SK-N-SH treated with all-trans-retinoic acid at 6 μM for 48 hours (cell line): Measurements from ENCODE around the gene ERC1.

Source experiments
- ATAC-seq: fragments of 200-7000 bp; cut with Tn5 transposase; 3 replicates; pipeline ENCODE4 v1.9.1; 2020; ENCODE audit warnings: mild to moderate bottlenecking, moderate library complexity
- BACH2 ChIP-seq: fragments of 250-450 bp; sonication (Bioruptor Pico); IDR thresholded peaks from 2 replicates; pipeline ENCODE4 v1.9.0; 2021; ENCODE audit warnings: mild to moderate bottlenecking, borderline replicate concordance
- CSDC2 ChIP-seq: fragments of 250-450 bp; sonication (Bioruptor Pico); IDR thresholded peaks from 2 replicates; pipeline ENCODE4 v1.5.0; 2020; ENCODE audit warnings: mild to moderate bottlenecking, moderate library complexity
- CSRNP3 ChIP-seq: fragments of 250-450 bp; sonication (Bioruptor Pico); IDR thresholded peaks from 2 replicates; pipeline ENCODE4 v1.5.1; 2021; ENCODE audit warnings: mild to moderate bottlenecking, moderate library complexity
- ESRRG ChIP-seq: fragments of 250-450 bp; sonication (Bioruptor Pico); IDR thresholded peaks from 2 replicates; pipeline ENCODE4 v1.6.1; 2021; ENCODE audit warnings: mild to moderate bottlenecking
- GLIS3 ChIP-seq: fragments of 250-450 bp; sonication (Bioruptor Pico); IDR thresholded peaks from 2 replicates; pipeline ENCODE4 v1.5.0; 2020; ENCODE audit warnings: mild to moderate bottlenecking, moderate library complexity
- ISL1 ChIP-seq: fragments of 250-450 bp; sonication (Bioruptor Pico); IDR thresholded peaks from 2 replicates; pipeline ENCODE4 v2.1.2; 2022; ENCODE audit warnings: mild to moderate bottlenecking, moderate library complexity
- OSR1 ChIP-seq: fragments of 250-450 bp; sonication (Bioruptor Pico); IDR thresholded peaks from 2 replicates; pipeline ENCODE4 v1.8.0; 2022; ENCODE audit warnings: moderate library complexity, mild to moderate bottlenecking, inconsistent platforms
- PATZ1 ChIP-seq: fragments of 250-450 bp; sonication (Bioruptor Pico); IDR thresholded peaks from 2 replicates; pipeline ENCODE4 v1.8.0; 2020; ENCODE audit warnings: mild to moderate bottlenecking, moderate library complexity, borderline replicate concordance
- POU6F1 ChIP-seq: fragments of 250-450 bp; sonication (Bioruptor Pico); IDR thresholded peaks from 2 replicates; pipeline ENCODE4 v1.8.0; 2021; ENCODE audit warnings: low read depth, mild to moderate bottlenecking, moderate library complexity, borderline replicate concordance
- PPARA ChIP-seq: fragments of 250-450 bp; sonication (Bioruptor Pico); IDR thresholded peaks from 2 replicates; pipeline ENCODE4 v1.5.0; 2020; ENCODE audit warnings: mild to moderate bottlenecking, borderline replicate concordance
- RARB ChIP-seq: fragments of 250-450 bp; sonication (Bioruptor Pico); IDR thresholded peaks from 2 replicates; pipeline ENCODE4 v1.8.0; 2021; ENCODE audit warnings: mild to moderate bottlenecking, moderate library complexity
- SNAI2 ChIP-seq: fragments of 250-450 bp; sonication (Bioruptor Pico); IDR thresholded peaks from 2 replicates; pipeline ENCODE4 v1.5.0; 2020; ENCODE audit warnings: mild to moderate bottlenecking, moderate library complexity
- TCF4 ChIP-seq: fragments of 250-450 bp; sonication (Bioruptor Pico); IDR thresholded peaks from 2 replicates; pipeline ENCODE4 v1.8.0; 2021; ENCODE audit warnings: mild to moderate bottlenecking, moderate library complexity, borderline replicate concordance
- TOX ChIP-seq: fragments of 250-450 bp; sonication (Bioruptor Pico); IDR thresholded peaks from 2 replicates; pipeline ENCODE4 v1.8.0; 2021; ENCODE audit warnings: mild to moderate bottlenecking, moderate library complexity, borderline replicate concordance
- TSHZ2 ChIP-seq: fragments of 250-450 bp; sonication (Bioruptor Pico); IDR thresholded peaks from 2 replicates; pipeline ENCODE4 v1.5.0; 2020; ENCODE audit warnings: mild to moderate bottlenecking, moderate library complexity
- ZC3H10 ChIP-seq: fragments of 250-450 bp; sonication (Bioruptor Pico); IDR thresholded peaks from 2 replicates; pipeline ENCODE4 v1.5.1; 2021; ENCODE audit warnings: mild to moderate bottlenecking, moderate library complexity
- ZFP3 ChIP-seq: fragments of 250-450 bp; sonication (Bioruptor Pico); IDR thresholded peaks from 2 replicates; pipeline ENCODE4 v1.5.0; 2020; ENCODE audit warnings: mild to moderate bottlenecking, moderate library complexity
- ZFP30 ChIP-seq: fragments of 450-650 bp; formaldehyde crosslinking; IDR thresholded peaks from 2 replicates; pipeline ENCODE4 v1.5.0; 2022; ENCODE audit warnings: mild to moderate bottlenecking, moderate library complexity
- ZNF70 ChIP-seq: fragments of 450-650 bp; formaldehyde crosslinking; IDR thresholded peaks from 2 replicates; pipeline ENCODE4 v1.5.0; 2020; ENCODE audit warnings: mild to moderate bottlenecking, moderate library complexity

ERC1 gene

GRCh38 chr12:988646-989045 lies 2.4 kb upstream of the ERC1 start (continued):
- no peak for TF ChIP-seq CSRNP3 (CRISPR knock-in tag)
- no peak for TF ChIP-seq ISL1

- no peak for ATAC-seq
- TF ChIP-seq TOX (CRISPR knock-in tag), result no peak
- TF ChIP-seq TSHZ2 (CRISPR knock-in tag), result no peak
- TF ChIP-seq ZFP3 (CRISPR knock-in tag), result no peak
- no peak for TF ChIP-seq PPARA (CRISPR knock-in tag)
- TF ChIP-seq TCF4 (CRISPR knock-in tag), result no peak
- no peak for TF ChIP-seq ZFP30 (CRISPR knock-in tag)
- no peak for TF ChIP-seq SNAI2
- no peak for TF ChIP-seq BACH2 (CRISPR knock-in tag)
- TF ChIP-seq CSRNP3 (CRISPR knock-in tag), result no peak
- TF ChIP-seq POU6F1 (CRISPR knock-in tag), result no peak
- TF ChIP-seq CSDC2 (CRISPR knock-in tag), result no peak
- TF ChIP-seq GLIS3 (CRISPR knock-in tag), result no peak
- TF ChIP-seq OSR1, result no peak
- TF ChIP-seq ZC3H10 (CRISPR knock-in tag), result no peak
- TF ChIP-seq PATZ1 (CRISPR knock-in tag), result no peak
- no peak for TF ChIP-seq RARB (CRISPR knock-in tag)
- TF ChIP-seq ESRRG, result no peak
Measured at GRCh38 chr12:989051-989450, 2.0 kb upstream of the ERC1 start.

GRCh38 chr12:989751-990660 lies 1.0 kb upstream of the ERC1 start:
- TF ChIP-seq PPARA (CRISPR knock-in tag), result no peak
- TF ChIP-seq ZNF70 (CRISPR knock-in tag), result peak; percentile 55; the same call in 1 of the 2 replicates
- peak; percentile 69 for ATAC-seq
